HL-60 (cell line): ENCODE measurements around the gene ACTRT2.

ENCODE experiments used
- DNase-seq, 2 experiments: peaks; one replicate each; pipeline ENCODE4 v3.0.0-alpha.2; 2010 to 2020; ENCODE audit warnings: low read depth in 1 of 2, low spot score in 1 of 2
- H3K27ac ChIP-seq: fragments of 250-450 bp; sonication (Bioruptor Pico); replicated peaks from 2 replicates; pipeline ENCODE4 v1.5.1; 2020; ENCODE audit warnings: mild to moderate bottlenecking, moderate library complexity
- H3K27me3 ChIP-seq: fragments of 250-450 bp; sonication (Bioruptor Pico); 2 replicates; pipeline ENCODE4 v1.5.1; 2021; ENCODE audit warnings: mild to moderate bottlenecking, moderate library complexity; ENCODE audit not compliant: insufficient read depth, poor library complexity, severe bottlenecking
- H3K4me3 ChIP-seq: replicated peaks from 2 replicates; pipeline ENCODE4 v1.5.1; 2011; ENCODE audit warnings: mild to moderate bottlenecking, control low read depth, low read length; ENCODE audit not compliant: insufficient read depth
- GABPA ChIP-seq: IDR thresholded peaks from 2 replicates; pipeline ENCODE4 v1.6.1; 2012; ENCODE audit warnings: low read depth
- POLR2AphosphoS5 ChIP-seq: IDR thresholded peaks from 2 replicates; pipeline ENCODE4 v1.6.1; 2012; ENCODE audit warnings: low read depth
- SPI1 ChIP-seq: IDR thresholded peaks from 2 replicates; pipeline ENCODE4 v1.6.1; 2012; ENCODE audit warnings: low read depth, mild to moderate bottlenecking, borderline replicate concordance
- TF ChIP-seq, protein P1 (sequence below): IDR thresholded peaks from one replicate; pipeline ENCODE4 v1.5.1; 2011; ENCODE audit warnings: low read length, control low read depth, inconsistent platforms; ENCODE audit not compliant: insufficient read depth
- TF ChIP-seq, protein P2 (sequence below): IDR thresholded peaks from 2 replicates; pipeline ENCODE4 v1.6.1; 2012; ENCODE audit warnings: low read depth; ENCODE audit not compliant: insufficient replicate concordance

The ACTRT2 gene

DNA sequence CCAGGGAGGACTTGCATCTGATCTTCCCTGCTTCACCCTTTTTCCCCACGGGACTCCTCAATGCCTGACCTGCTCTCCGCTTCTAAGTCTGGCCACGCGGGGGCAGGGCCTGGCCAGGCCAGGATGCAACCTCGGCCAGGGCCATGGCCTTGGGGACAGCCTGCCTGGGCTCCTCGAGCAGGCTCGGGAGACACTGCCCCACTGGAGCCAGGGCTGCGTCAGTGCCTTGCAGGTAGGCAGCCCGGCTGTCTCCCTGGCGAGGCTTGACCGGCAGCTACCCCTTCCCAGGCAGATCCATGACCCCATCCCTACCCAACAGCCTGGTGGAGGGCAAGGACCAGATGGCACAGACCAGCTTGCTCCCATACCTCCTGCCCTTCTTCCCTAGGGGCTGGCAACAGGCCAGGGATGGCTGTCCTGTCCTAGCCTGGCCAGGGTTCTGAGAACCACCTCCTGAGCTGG lies 45.0 kb downstream of the ACTRT2 start:
- TF ChIP-seq, protein P1, sequence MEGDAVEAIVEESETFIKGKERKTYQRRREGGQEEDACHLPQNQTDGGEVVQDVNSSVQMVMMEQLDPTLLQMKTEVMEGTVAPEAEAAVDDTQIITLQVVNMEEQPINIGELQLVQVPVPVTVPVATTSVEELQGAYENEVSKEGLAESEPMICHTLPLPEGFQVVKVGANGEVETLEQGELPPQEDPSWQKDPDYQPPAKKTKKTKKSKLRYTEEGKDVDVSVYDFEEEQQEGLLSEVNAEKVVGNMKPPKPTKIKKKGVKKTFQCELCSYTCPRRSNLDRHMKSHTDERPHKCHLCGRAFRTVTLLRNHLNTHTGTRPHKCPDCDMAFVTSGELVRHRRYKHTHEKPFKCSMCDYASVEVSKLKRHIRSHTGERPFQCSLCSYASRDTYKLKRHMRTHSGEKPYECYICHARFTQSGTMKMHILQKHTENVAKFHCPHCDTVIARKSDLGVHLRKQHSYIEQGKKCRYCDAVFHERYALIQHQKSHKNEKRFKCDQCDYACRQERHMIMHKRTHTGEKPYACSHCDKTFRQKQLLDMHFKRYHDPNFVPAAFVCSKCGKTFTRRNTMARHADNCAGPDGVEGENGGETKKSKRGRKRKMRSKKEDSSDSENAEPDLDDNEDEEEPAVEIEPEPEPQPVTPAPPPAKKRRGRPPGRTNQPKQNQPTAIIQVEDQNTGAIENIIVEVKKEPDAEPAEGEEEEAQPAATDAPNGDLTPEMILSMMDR, result no peak
- TF ChIP-seq POLR2AphosphoS5 (no peak), SPI1 (no peak), GABPA (no peak)
- TF ChIP-seq, protein P2, sequence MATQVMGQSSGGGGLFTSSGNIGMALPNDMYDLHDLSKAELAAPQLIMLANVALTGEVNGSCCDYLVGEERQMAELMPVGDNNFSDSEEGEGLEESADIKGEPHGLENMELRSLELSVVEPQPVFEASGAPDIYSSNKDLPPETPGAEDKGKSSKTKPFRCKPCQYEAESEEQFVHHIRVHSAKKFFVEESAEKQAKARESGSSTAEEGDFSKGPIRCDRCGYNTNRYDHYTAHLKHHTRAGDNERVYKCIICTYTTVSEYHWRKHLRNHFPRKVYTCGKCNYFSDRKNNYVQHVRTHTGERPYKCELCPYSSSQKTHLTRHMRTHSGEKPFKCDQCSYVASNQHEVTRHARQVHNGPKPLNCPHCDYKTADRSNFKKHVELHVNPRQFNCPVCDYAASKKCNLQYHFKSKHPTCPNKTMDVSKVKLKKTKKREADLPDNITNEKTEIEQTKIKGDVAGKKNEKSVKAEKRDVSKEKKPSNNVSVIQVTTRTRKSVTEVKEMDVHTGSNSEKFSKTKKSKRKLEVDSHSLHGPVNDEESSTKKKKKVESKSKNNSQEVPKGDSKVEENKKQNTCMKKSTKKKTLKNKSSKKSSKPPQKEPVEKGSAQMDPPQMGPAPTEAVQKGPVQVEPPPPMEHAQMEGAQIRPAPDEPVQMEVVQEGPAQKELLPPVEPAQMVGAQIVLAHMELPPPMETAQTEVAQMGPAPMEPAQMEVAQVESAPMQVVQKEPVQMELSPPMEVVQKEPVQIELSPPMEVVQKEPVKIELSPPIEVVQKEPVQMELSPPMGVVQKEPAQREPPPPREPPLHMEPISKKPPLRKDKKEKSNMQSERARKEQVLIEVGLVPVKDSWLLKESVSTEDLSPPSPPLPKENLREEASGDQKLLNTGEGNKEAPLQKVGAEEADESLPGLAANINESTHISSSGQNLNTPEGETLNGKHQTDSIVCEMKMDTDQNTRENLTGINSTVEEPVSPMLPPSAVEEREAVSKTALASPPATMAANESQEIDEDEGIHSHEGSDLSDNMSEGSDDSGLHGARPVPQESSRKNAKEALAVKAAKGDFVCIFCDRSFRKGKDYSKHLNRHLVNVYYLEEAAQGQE, result no peak
- DNase-seq, result no peak
- Histone ChIP-seq H3K27me3 (peaks cover 30% of the 10 kb centered on the region), H3K27ac (no peak overlapping the region), H3K4me3 (no peak overlapping the region)

DNA sequence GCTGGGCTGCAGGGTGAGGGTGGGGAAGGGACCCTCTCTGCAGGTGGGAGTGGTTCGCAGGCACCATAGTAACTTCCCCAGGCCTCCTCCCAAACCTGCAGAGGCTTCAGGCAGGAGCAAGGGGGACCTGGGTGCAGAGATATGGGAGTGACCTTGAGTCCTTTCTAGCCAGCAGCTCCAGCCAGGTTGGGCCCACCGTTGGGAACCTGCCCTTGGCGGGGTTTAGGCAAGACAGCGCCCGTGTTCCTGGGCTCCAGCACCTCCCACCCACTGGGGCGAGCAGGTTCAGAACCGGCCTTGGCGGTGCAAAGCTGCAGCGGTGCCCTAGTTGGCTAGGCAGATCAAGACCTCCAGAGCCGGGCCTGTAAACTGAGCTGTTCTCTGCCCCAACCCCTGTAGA lies 45.6 kb downstream of the ACTRT2 start:
- TF ChIP-seq, protein P1, result no peak
- TF ChIP-seq, protein P2, result no peak
- TF ChIP-seq POLR2AphosphoS5 (no peak), GABPA (no peak), SPI1 (no peak)
- Histone ChIP-seq H3K27ac (no peak overlapping the region), H3K27me3 (peaks cover 35% of the 10 kb centered on the region), H3K4me3 (no peak overlapping the region)
- DNase-seq, result no peak

DNA sequence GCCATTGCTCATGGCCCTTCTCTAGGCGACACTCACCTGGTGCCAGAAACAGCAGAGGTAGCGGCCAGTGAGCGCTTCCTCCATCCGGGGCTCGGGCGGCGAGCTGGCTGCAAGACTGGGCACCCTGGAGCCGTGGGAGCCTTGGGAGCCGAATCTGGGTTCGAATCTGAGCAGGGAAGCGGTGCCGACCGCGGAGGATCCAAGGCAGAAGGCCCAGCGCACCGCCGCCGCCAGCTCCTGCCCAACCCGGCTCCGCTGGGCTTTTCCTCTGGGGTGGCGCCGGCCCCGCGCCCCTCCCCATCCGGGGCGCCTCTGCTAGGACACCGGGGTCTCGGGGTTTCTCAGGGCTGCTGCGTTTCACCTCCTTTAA lies 46.0 kb downstream of the ACTRT2 start:
- TF ChIP-seq, protein P2, result no peak
- Histone ChIP-seq H3K27me3 (peaks cover 40% of the 10 kb centered on the region), H3K4me3 (no peak overlapping the region), H3K27ac (no peak overlapping the region)
- no peak for DNase-seq
